Dermis microvascular lymphatic vessel endothelial cell (primary cell): ENCODE results near the gene BANK1. TPM values are rescaled to one million over a fixed set of nuclear protein-coding genes. Genes with fewer than 3 reads are reported as not detected.

Source experiments
- DNase-seq, 2 donors: peaks; one replicate each; pipeline versions ENCODE4 v3.0.0 to v3.0.0-alpha.2; 2010; ENCODE audit warnings: low read depth in 2 of 2
- total RNA-seq: library from RNA; depleted of rRNA; stranded (reverse); fragments of >200 nt; gene quantifications from 2 replicates; pipeline ENCODE4 v1.2.1, GENCODE V29; 2014

The BANK1 gene
- total RNA-seq, 1 donor from 2014 or later: under 0.01 TPM

- DNase-seq: no peak
These were observed 27.8 kb downstream of the BANK1 start for GRCh38 chr4:101818362-101818761.

DNA sequence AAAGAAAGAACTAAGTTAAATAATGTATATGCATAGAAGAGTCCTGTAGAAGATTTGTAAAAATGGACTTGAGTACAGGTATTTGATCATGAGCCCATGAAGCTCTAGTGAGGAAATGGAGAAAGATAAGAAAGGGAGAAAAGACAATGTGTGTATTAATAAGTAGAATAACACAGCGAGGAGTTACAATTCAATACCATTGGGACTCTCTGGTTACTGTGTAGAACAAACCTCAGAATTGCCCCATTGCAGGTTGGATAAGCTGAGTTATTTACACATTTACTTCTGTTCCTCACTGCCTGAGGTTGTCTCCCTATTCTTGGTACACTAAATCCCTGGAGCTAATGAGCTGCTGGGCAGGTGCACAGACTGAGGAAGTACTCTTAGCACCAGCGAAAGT lies 33.3 kb downstream of the BANK1 start:
- DNase-seq: no peak

GRCh38 chr4:101824500-101824899 lies 34.0 kb downstream of the BANK1 start:
- DNase-seq: no peak

DNA sequence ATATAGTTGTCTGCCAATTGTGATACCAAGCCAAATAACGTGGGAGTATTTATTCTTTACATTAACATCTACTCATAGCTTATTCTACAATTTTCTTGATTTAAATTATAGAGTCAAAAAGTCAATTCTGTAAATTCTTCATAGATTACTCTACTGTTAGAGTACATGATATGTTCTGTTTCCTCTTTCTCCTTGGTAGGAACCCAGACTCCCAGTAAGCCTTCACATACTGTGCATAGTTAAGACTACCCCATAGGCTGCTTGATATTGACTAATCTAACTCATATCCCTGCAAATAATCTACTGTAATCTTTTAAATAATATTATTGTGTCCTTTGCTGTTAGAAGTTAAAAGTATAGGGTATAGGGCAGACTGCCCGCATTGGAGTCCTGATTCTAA lies 35.4 kb downstream of the BANK1 start:
- no peak for DNase-seq

GRCh38 chr4:101831816-101832215 lies 41.3 kb downstream of the BANK1 start:
- DNase-seq: no peak

DNA sequence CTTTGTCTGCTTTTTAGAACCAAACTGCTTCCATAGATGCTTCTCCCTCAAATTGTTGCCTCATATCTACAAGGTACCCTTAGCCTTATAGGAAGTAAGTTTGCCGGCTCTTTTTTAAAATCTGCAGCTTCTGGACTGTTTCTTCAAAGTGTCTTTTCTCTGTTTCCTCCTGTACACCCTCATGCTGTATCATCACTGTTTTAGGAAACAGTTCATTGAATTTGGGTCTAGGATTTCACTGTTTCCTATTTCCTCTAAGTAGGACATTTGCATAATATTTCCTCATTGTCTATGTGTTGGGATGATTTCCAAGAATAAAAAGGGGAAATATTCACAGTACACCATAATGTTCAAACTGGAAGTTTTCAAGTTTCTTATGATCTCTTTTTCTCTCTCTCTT lies 43.0 kb downstream of the BANK1 start:
- no peak for DNase-seq

DNA sequence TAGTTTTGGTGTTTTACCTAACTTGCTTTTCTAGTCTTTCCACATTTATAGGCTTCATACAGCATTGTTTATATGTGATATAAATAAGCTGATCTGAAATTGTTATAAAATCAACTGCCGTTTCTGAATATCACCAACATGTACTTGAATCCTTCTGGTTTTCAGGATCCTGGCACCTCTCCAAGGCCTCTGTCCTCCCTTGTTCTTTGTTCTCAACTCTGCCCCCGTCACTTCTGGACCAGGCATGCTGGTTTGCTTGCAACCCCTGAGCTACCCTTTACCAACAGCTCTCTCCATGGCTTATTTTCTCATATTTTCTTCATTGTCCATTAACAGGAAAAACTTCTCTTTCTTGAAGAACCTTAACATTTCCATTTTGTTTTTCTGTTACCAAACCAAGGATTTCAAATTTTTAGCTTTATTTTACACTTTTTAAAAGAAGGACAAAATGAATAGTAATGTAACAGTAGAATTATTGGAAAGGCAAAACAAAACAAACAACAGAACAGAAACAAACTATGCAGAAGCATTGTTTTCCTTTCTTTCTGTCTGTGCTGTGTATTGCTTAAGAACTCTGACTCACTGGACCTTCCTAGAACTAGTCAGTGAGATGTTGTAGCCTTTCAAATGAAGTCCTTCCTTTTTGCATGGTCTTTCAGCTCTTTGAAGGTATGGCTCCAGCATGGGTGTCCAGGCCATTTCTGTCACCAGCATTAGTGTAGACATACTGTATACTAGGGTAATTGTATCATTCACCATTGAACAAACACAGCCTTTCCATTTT lies 44.8 kb downstream of the BANK1 start:
- peak in 1 of 2 donors; percentile 15 for DNase-seq

- no peak for DNase-seq
These were observed 52.5 kb downstream of the BANK1 start for GRCh38 chr4:101843054-101843453.

DNA sequence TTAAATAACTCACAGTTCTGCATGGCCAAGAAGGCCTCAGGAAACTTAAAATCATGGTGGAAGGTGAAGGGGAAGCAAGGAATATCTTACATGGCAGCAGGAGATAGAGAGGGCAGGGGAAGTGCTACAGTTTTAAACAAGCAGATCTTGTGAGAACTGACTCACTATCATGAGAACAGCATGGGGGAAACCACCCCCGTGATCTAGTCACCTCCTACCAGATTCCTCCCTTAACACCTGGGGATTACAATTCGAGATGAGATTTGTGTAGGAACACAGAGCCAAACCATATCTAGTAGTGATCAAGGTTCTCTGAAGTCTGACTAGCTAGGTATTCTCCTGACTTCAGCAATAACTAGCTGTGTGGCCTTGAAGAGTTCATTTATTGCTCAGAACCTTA lies 56.0 kb downstream of the BANK1 start:
- DNase-seq: no peak

DNA sequence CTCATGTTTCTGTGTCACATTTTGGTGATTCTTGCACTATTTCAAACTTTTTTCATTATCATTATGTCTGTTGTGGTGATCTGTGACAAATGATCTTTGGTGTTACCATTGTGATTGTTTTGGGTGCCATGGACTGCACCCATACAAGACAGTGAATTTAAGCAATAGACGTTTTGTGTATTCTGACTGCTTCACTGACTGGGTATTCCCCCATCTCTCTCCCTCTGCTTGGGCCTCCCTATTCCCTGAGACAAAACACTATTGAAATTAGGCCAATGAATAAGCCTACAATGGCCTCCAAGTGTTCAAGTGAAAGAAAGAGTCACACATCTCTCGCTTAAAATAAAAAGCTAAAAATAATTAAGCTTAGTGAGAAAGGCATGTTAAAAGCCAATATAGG lies 60.2 kb downstream of the BANK1 start:
- DNase-seq: no peak

GRCh38 chr4:101851672-101852071 lies 61.1 kb downstream of the BANK1 start:
- no peak for DNase-seq

GRCh38 chr4:101853028-101853427 lies 62.5 kb downstream of the BANK1 start:
- no peak for DNase-seq

- DNase-seq: no peak
These were observed 63.2 kb downstream of the BANK1 start for GRCh38 chr4:101853691-101854090.

GRCh38 chr4:101855239-101855638 lies 64.7 kb downstream of the BANK1 start:
- DNase-seq: no peak

- no peak for DNase-seq
These were observed 65.6 kb downstream of the BANK1 start for GRCh38 chr4:101856149-101856548.

GRCh38 chr4:101857176-101857575 lies 66.6 kb downstream of the BANK1 start:
- no peak for DNase-seq

DNA sequence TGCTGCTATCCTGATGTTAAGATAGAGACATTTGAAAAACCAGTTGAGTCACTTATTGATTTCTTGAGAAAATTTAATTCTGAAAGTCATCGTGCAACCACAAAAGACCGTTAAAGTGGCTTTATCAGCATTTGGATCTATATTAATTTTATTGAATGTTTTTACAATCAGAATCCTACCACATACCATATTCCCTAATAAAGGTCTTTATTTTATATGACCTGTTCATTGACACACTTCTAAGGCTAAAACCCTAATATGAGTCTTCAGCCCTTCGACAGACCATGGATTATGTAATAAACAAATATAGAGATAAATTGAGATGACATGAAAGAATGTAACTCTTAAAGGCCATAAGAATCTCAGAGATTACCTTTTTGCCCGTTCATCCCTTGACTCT lies 68.1 kb downstream of the BANK1 start:
- DNase-seq: no peak

GRCh38 chr4:101862595-101862994 lies 72.1 kb downstream of the BANK1 start:
- peak in 1 of 2 donors; percentile 28 for DNase-seq

- no peak for DNase-seq
These were observed 74.1 kb downstream of the BANK1 start for GRCh38 chr4:101864660-101865059.

DNA sequence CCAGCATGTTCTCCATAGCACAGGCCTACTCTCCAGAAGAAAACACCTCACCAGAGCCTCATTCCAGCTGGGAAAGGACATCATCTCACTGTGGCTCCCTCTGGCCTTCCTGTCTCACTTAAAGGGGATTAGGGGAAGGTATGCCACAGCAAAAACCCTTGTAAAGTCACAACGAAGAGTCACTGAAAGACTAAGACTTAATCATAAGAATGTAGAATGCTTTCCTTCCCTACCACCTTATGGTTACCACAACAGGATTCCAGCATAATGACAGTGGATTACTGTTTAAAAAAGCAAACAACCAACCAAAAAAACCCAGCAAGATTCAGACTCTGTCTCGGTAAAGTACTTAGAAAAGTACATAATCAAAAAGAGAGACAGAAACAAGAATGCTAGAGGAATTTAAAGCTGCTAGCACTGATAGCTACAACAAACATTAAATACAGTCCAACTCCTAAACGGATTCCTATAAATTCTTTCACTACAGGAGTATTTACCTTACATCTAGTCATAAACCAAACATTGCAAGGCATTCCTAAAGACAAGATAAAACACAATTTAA lies 75.1 kb downstream of the BANK1 start:
- DNase-seq: no peak

DNA sequence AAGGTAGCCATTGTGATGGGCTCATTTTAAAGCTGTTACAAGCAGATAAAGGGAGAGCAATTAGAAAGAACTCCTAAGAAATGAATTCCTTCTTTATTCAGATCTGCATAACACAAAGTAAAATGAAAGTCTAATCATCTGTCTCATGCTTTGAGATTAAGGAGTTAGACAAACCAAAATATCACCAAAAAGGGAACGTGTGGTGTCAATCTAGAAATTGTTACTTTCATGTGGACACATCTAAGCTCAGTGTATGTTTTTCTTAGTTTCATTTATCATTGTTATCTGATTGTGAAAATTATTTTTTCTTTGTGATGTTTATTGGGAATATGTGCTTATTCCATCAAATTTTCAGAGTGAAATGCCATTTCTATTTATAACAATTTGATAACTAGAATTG lies 80.3 kb downstream of the BANK1 start:
- DNase-seq: no peak

DNA sequence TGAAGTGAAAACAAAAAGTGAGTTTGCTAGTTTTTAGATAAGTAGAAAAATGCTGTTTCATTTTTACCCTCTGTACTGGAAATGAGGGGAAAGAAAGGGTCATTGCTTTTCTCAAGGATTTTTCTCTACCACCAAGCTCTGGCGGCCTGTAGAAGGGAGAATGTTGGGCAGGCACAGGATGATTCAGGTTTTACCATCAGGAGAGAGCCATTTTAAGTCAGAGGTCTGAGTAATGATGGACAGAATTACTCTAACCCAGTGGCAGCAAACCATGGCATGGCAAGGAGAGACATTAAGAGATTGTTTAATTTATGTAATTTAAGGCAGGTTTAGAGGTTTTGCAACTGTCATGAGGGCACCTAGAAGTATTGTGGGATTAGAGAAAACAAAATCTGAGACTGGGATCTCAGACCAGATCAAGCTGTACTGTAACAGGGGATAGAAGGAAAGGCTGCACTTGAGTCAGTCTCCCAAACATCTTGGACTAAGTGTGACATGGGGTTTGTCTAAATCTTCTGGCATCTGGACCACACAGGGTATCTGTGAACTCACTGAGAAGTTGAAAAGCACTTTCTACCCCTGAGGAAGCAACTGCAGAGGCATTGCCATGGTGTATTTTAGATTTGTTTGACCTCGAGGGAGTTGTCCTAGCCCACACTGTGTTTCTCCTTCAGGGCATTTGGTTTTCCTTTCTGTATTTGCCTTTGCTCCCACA lies 81.6 kb downstream of the BANK1 start:
- DNase-seq: no peak

DNA sequence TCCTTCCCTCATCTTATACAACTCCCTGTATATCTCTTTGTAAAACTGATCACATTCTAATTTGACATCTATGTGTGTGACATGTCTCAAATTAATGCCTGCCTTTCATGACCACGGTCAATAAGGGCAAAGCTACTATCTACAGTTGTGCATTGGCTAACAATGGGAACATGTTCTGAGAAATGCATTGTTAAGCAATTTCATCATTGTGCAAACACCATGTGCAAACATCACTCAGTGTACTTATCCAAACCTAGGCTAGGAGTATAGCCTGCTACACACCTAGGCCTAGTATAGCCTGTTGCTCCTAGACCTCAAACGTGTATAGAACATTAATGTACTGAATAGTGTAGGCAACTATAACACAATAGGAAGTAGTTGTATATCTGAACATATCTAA lies 95.0 kb downstream of the BANK1 start:
- DNase-seq: no peak
